ENCODE results near the gene CDH12. TPM values are rescaled to one million over a fixed set of nuclear protein-coding genes. Genes with fewer than 3 reads are reported as not detected.

Gene CDH12
- total and polyA plus RNA-seq, 10 of the 15 experiments (the other 5 are each of a cell fraction or from before 2014, with no cell fraction given), result 0.03 to 0.16 TPM; not detected in 8

GRCh38 chr5:21701317-21701716, 1151.8 kb downstream of the CDH12 start:
- Histone ChIP-seq H2AFZ (ENCODE audit: control insufficient read depth, low read depth, low read length) (peak overlapping the region; percentile 51; the same call in 1 of the 2 replicates), H4K20me1 (ENCODE audit: control insufficient read depth, insufficient read depth) (no peaks in the 10 kb centered on the region), H3K36me3 (ENCODE audit: control insufficient read depth in 2 of 2, insufficient read depth in 2 of 2, low read length in 1 of 2) (no peaks in the 10 kb centered on the region), H3K4me1 (ENCODE audit: control insufficient read depth, insufficient read depth, low read length) (no peaks in the 10 kb centered on the region), H3K27ac (ENCODE audit: control insufficient read depth, insufficient read depth) (no peak overlapping the region), H3K4me3 (no peak overlapping the region), H3K9ac (ENCODE audit: control insufficient read depth, insufficient read depth, low read length) (no peak overlapping the region), H3K27me3 (replicated peaks in 1 of 2; ENCODE audit: control insufficient read depth in 2 of 2, insufficient read depth in 2 of 2, low read length in 1 of 2) (no peaks in the 10 kb centered on the region), H3K79me2 (ENCODE audit: control insufficient read depth, insufficient read depth, low read length) (no peaks in the 10 kb centered on the region), H3K4me2 (ENCODE audit: control insufficient read depth, insufficient read depth) (peak overlapping the region; percentile 55), H3K9me3 (replicated peaks; ENCODE audit: control insufficient read depth, insufficient read depth, low read length) (no peaks in the 10 kb centered on the region)
- TF ChIP-seq IKZF2 (IDR thresholded peaks at IDR 0.05) (no peak), BCL3 (IDR thresholded peaks at IDR 0.05; ENCODE audit: borderline replicate concordance, insufficient read depth, low read depth, low read length, poor library complexity, severe bottlenecking) (no peak), BRCA1 (IDR thresholded peaks at IDR 0.05; ENCODE audit: low read depth, low read length) (no peak), RUNX3 (IDR thresholded peaks at IDR 0.05; ENCODE audit: low read length) (no peak), POLR2A (IDR thresholded peaks at IDR 0.05; ENCODE audit: low read depth, low read length) (no peak), NFIC (IDR thresholded peaks at IDR 0.05; ENCODE audit: low read depth, low read length) (no peak), SMAD5 (IDR thresholded peaks at IDR 0.05; ENCODE audit: low read depth) (no peak), RCOR1 (conservative IDR thresholded peaks at IDR 0.05; ENCODE audit: low read depth, low read length) (no peak), POLR2AphosphoS5 (IDR thresholded peaks at IDR 0.05; ENCODE audit: low read length) (no peak), MTA3 (IDR thresholded peaks at IDR 0.05; ENCODE audit: borderline replicate concordance, low read length) (no peak), SRF (IDR thresholded peaks at IDR 0.05; ENCODE audit: low read depth in 2 of 2, low read length in 2 of 2) (no peak), ATF3 (IDR thresholded peaks at IDR 0.05; ENCODE audit: borderline replicate concordance, extremely low read depth, low read depth, low read length) (no peak), BACH1 (IDR thresholded peaks at IDR 0.05; ENCODE audit: borderline replicate concordance) (no peak), ZNF384 (IDR thresholded peaks at IDR 0.05; ENCODE audit: borderline replicate concordance, low read depth, low read length) (no peak), SP1 (IDR thresholded peaks at IDR 0.05; ENCODE audit: low read depth, low read length) (no peak), IKZF1 (conservative IDR thresholded peaks at IDR 0.05) (no peak), ASH2L (IDR thresholded peaks at IDR 0.05; ENCODE audit: borderline replicate concordance, low read depth) (no peak)
- RAD21 ChIA-PET (ENCODE audit: unreplicated experiment), result no interaction called here
- SMC1A ChIA-PET (ENCODE audit: uncharacterized antibody, unreplicated experiment), result interaction anchor here (0.7 kb wide), 2 partner anchors 22 to 1208 kb away, joined by 3 read pairs; no protein-coding TSS in a partner anchor
- FAIRE-seq, result no peak
- intact Hi-C loops (cut with micrococcal nuclease; ENCODE audit: unreplicated experiment) (no loop called here), in situ Hi-C loops (cut with MboI) (no loop called here)
- peak; percentile 35; the same call in 2 of the 3 replicates for ATAC-seq
- peak; percentile 2 for DNase-seq (ENCODE audit: low read depth, low spot score)
- no TSS peak for BruUV-seq (replicated peaks)
- CTCF ChIA-PET, result interaction anchor here (0.6 kb wide), 1 partner anchor 68 kb away, joined by 3 read pairs; no protein-coding TSS in a partner anchor
- 33% methylated on average over 3 of the region's 3 CpGs for WGBS (ENCODE audit: insufficient coverage, insufficient replicate concordance, low lambda C conversion rate, missing lambda C conversion rate)
- POLR2A ChIA-PET, result no interaction called here

All from GM12878 (cell line).